ENCODE results near the gene LHFPL2.
A peak's percentile ranks its signal among the peaks of the same experiment; 100 is the strongest.

The LHFPL2 gene

DNA sequence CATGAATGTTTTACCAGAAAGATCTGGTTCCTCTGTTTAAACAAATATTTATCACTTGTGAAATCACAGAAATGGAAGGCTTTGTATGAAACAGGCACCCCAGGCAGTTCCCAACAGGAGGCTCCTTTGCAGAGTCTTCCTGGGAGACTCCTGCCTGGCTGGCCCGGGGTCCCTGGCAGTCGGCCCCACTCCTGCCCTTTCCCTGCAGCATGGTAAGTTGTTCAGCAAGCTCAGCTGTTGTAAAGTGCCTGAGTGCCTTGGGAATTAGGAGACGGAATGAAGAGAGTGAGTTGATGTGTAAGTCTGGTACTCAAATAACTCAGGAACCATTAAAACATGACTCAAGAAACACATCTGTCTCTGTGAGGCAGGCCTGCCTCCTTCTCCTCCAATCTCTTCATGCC lies 17.5 kb upstream of the LHFPL2 start:
- DNase-seq (ENCODE audit: low spot score): peak; percentile 22

DNA sequence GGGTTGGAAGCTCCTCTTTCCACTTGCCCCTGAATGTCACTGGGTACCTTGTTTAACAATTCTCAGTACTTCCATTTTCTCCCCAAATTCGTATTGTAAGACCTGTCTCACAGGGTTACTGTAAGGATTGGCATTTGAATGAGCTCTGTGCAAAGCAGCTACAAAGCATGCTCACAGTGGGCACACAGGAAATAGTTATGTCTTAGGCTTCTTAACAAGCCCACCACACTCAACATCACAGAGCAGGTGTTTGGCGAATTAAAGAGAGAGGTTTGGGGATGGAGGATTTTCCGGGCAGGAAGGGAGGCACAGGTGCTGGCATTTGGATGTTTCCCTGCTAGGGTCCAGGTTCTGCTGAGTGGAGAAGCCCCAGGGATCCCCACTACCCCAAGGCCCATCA lies 17.0 kb upstream of the LHFPL2 start:
- DNase-seq (ENCODE audit: low spot score): no peak

DNA sequence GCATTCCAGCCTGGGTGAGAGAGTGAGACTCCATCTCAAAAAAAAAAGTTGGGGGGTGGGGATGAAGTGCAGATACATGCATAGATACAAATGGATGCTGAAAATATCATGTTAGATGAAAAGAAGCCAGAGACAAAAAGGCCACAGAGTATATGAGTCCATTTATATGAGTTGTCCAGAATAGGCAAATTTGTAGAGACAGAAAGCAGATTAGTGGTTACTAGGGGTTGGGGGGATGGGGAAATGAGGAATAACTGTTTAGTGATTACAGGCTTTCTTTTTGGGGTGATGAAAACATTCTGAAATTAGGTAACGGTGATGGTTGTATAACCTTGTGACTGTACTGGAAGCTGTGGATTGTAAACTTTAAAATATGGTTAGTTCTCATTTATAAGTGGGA lies 13.8 kb upstream of the LHFPL2 start:
- no peak for DNase-seq (ENCODE audit: low spot score)

DNA sequence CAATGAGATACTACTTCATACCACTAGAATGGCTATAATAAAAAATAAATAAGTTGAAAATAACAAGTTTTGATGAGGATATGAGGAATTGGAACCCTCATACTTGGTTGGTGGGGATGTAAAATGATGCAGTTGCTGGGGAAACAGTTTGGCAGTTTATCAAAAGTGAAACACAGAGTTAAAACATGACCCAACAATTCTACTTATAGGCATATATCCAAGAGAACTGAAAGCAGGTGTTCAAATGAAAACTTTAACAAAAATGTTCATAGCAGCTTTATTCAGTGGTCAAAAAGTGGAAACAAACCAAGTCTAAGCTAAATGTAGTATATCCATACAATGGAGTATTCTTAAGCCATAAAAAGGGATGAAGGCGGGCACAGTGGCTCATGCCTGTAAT lies 13.1 kb upstream of the LHFPL2 start:
- no peak for DNase-seq (ENCODE audit: low spot score)

GRCh38 chr5:78661044-78661443 lies 12.5 kb upstream of the LHFPL2 start:
- no peak for DNase-seq (ENCODE audit: low spot score)

DNA sequence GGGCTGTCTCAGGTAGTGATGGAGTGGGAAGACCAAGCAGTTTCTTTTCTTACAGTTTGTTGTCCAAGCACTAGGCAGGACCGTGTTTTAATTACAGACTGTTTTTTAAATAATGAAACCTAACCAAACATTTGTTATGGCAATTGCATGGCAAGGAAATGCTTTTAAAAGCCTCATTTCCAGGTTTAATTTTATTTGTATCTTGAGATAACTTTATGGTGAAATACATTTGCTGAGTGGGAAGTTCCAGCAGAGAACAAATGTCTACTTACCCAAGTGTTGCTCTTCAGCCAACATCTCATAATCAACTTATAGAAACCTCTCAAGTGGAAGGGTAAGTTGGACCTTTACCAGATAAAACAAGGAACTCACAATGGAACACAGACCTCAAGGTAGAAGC lies 11.8 kb upstream of the LHFPL2 start:
- no peak for DNase-seq (ENCODE audit: low spot score)

GRCh38 chr5:78659714-78660113 lies 11.1 kb upstream of the LHFPL2 start:
- DNase-seq (ENCODE audit: low spot score): no peak

GRCh38 chr5:78659114-78659513 lies 10.5 kb upstream of the LHFPL2 start:
- no peak for DNase-seq (ENCODE audit: low spot score)

GRCh38 chr5:78657201-78657600 lies 8.6 kb upstream of the LHFPL2 start:
- no peak for DNase-seq (ENCODE audit: low spot score)

DNA sequence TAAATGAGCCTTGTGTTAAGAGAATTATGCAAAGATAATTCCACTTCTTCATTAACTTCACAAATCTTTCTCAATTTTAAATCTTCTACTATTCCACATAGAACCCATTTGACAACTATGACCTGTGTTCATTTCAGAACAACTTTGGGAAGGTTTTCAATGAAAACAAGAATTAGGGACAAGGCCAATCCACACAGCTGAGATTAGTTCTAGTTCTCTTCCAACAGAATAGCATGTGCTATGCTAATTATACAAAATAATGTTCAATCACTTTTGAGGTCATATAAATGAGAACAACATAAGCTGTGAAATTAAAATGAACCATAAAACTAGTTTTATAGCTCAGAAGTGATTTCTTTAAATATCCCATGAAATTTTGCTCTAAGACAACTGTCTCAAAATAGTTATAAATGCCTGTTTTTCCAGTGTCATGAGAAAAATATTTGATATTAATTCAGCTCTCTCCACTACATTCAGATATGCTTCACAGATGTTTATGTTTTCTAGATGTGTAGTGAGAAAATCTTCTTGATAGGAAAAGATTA lies 7.2 kb upstream of the LHFPL2 start:
- DNase-seq (ENCODE audit: low spot score): no peak

- DNase-seq (ENCODE audit: low spot score): no peak
Measured at GRCh38 chr5:78654386-78654785, 5.8 kb upstream of the LHFPL2 start.

- no peak for DNase-seq (ENCODE audit: low spot score)
Measured at GRCh38 chr5:78653681-78654366, 5.3 kb upstream of the LHFPL2 start.

GRCh38 chr5:78653031-78653430 lies 4.5 kb upstream of the LHFPL2 start:
- DNase-seq (ENCODE audit: low spot score): no peak

DNA sequence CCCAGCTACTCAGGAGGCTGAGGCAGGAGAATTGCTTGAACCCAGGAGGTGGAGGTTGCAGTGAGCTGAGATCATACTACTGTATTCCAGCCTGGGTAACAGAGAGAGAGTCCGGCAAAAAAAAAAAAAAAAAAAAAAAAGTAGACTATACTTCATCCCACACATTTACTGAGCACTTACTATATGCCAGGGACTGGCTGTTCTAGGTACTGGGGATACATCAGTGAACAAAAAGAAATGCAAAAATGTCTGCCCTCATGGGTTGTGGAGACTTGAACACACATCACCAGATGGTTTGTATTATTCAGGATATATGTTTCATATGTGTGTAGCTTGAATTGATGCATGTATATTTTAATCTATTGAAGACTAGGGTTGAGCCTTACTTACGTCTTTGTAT lies 2.9 kb upstream of the LHFPL2 start:
- DNase-seq (ENCODE audit: low spot score): no peak

DNA sequence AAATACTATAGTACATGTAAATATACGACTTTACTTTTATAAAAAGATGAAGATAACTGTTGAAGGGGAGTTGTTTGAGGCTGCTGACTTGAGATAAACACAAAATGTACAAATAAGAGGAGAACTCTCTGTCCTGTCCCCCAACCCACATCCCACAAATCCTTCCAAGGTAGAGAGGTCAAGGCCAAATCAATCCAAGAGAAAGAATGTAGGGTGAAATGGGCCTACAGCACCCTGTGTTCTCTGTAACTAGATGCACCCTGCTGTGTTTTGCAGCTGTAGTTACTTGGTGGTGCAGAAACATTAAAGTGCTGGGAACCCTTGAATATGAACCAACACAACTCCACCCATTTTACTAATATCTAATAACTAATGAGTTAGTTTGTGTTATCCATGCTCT lies 2.0 kb upstream of the LHFPL2 start:
- no peak for DNase-seq (ENCODE audit: low spot score)

- DNase-seq (ENCODE audit: low spot score): peak; percentile 35
Measured at GRCh38 chr5:78649861-78650496, 1.4 kb upstream of the LHFPL2 start.

GRCh38 chr5:78649211-78649695 lies 681 bp upstream of the LHFPL2 start:
- DNase-seq (ENCODE audit: low spot score): peak; percentile 31

- peak; percentile 73 for DNase-seq (ENCODE audit: low spot score)
Measured at GRCh38 chr5:78647838-78648358, 674 bp downstream of the LHFPL2 start.

- peak; percentile 36 for DNase-seq (ENCODE audit: low spot score)
Measured at GRCh38 chr5:78647351-78647818, 1.2 kb downstream of the LHFPL2 start.

DNA sequence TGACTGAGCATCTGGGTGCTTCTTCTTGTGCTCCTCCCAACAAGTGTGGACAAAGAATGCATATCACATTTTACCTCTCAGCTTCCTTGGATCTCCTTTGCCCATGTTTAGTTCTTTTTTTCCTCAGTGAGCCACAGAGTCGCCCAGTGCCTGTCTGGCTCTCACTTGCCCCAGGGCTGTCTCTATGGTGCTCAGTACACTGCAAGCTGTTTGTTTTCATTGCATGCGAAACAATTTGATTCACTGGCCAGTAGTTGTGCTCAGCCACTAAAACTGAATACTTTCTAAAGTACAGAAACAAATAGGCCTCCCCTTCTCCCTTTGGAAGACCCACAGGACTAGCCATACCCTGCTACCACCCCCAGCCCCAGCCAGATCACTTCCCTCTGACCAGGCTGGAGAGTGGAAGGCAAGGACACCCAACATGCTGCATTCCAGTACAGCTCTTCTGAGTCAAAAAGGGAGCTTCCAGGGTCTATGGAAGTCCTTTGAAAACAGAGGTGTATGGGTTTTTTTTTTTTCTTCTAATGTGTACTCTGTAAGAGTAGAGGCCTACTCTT lies 3.8 kb downstream of the LHFPL2 start:
- DNase-seq (ENCODE audit: low spot score): no peak

DNA sequence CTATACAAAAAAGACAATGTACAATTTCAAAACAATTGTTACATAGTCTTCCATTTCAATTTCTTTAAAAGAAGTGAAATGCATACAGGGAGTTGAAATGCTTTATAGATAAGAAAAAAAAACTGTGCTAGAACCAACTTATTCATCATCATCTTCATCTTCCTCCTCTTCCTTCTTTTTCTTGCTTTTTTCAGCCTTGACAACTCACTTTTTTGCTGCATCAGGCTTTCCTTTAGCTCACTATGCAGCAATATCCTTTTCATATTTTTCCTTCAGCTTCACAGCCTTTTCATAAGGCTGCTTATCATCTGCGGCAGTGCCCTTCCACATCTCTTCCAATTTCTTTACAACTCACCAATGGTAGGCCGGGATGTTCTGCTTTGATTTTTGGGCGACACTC lies 4.4 kb downstream of the LHFPL2 start:
- no peak for DNase-seq (ENCODE audit: low spot score)

GRCh38 chr5:78642701-78643100 lies 5.9 kb downstream of the LHFPL2 start:
- DNase-seq (ENCODE audit: low spot score): no peak
